ENCODE data around the gene POU6F1. TPM values are rescaled to one million over a fixed set of nuclear protein-coding genes. Genes with fewer than 3 reads are reported as not detected.

The POU6F1 gene
- total and polyA plus RNA-seq, 9 of the 15 experiments (the other 6 are each of a cell fraction or from before 2014, with no cell fraction given), result 0.14 to 3.3 (median 1.1) TPM

- TF ChIP-seq CUX1 (CRISPR knock-in tag; IDR thresholded peaks at IDR 0.05) (no peak), LCOR (CRISPR knock-in tag; IDR thresholded peaks at IDR 0.05) (no peak), XRCC3 (IDR thresholded peaks at IDR 0.05) (no peak)
Observed at GRCh38 chr12:51150777-51151176, 67.1 kb downstream of the POU6F1 start (continued).

- DNase-seq (ENCODE audit: extremely low read depth in 1 of 4, low spot score in 3 of 4), result no peak
- no peak for ATAC-seq
- no peaks in the 10 kb centered on the region for H4K20me1 ChIP-seq (replicated peaks; ENCODE audit: control insufficient read depth, insufficient read depth, low read length)
- H2AFZ ChIP-seq (ENCODE audit: low read depth, low read length), result no peak overlapping the region
- no peaks in the 10 kb centered on the region for H3K4me1 ChIP-seq (replicated peaks in 1 of 2; ENCODE audit: control insufficient read depth in 2 of 2, insufficient read depth in 2 of 2, low read length in 2 of 2)
- H3K4me3 ChIP-seq, result no peak overlapping the region
- H3K9me1 ChIP-seq (ENCODE audit: control insufficient read depth, insufficient read depth, low read length), result no peaks in the 10 kb centered on the region
- H3K27me3 ChIP-seq (ENCODE audit: control insufficient read depth in 2 of 2, insufficient read depth in 2 of 2, low read length in 2 of 2), result no peaks in the 10 kb centered on the region
- WGBS (ENCODE audit: insufficient coverage, low coverage, missing lambda C conversion rate), result 13% methylated on average over 1 of the region's 1 CpG
- no peak overlapping the region for H3K4me2 ChIP-seq (ENCODE audit: insufficient read depth, low read length)
- no TSS peak for BruUV-seq (replicated peaks)
- H3K27ac ChIP-seq (ENCODE audit: extremely low read depth, low read depth, low read length), result no peak overlapping the region
- in situ Hi-C loops (cut with MboI) (no loop called here), intact Hi-C loops (cut with micrococcal nuclease) (no loop called here)
- H3K9me3 ChIP-seq (replicated peaks; ENCODE audit: control insufficient read depth, insufficient read depth, low read depth, low read length), result no peaks in the 10 kb centered on the region
- H3K9ac ChIP-seq (ENCODE audit: insufficient read depth in 1 of 2, low read depth in 2 of 2, low read length in 2 of 2), result no peak overlapping the region
- H3K79me2 ChIP-seq (ENCODE audit: control insufficient read depth, insufficient read depth, low read length), result peaks cover 12% of the 10 kb centered on the region
- FAIRE-seq, result no peak
- CTCF ChIA-PET (ENCODE audit: low intra/inter-chr PET ratio), result interaction anchor here (0.6 kb wide), 1 partner anchor 152 kb away, joined by 3 read pairs; no protein-coding TSS in a partner anchor
- peaks cover 4% of the 10 kb centered on the region; the same call in 2 of the 3 replicates for H3K36me3 ChIP-seq (ENCODE audit: control insufficient read depth, insufficient read depth, low read length)
- POLR2A ChIA-PET, result no interaction called here
- no peak for TF ChIP-seq BCLAF1 (IDR thresholded peaks at IDR 0.05; ENCODE audit: borderline replicate concordance in 1 of 2, control insufficient read depth in 1 of 2, low read depth in 2 of 2, low read length in 1 of 2)
- TF ChIP-seq ZNF263 (CRISPR knock-in tag; IDR thresholded peaks at IDR 0.05; ENCODE audit: borderline replicate concordance), result no peak
- TF ChIP-seq SFPQ (IDR thresholded peaks at IDR 0.05; ENCODE audit: low read depth, low read length), result no peak
- TF ChIP-seq GTF2F1 (IDR thresholded peaks at IDR 0.05; ENCODE audit: low read depth, low read length), result no peak
- TF ChIP-seq TAF1 (IDR thresholded peaks at IDR 0.05; ENCODE audit: control insufficient read depth, extremely low read depth, insufficient read depth, low read length, severe bottlenecking), result no peak
- TF ChIP-seq HMG20B (CRISPR knock-in tag; IDR thresholded peaks at IDR 0.05), result no peak
Observed at GRCh38 chr12:51147309-51147708, 70.6 kb downstream of the POU6F1 start.

Measured in K562 (cell line).